Neuronal stem cell (in vitro differentiated cells): ENCODE results near the gene OTULIN.

Experiments used
- DNase-seq: peaks from one replicate; pipeline ENCODE4 v3.0.0-alpha.2; 2013; ENCODE audit warnings: low spot score
- H2AFZ ChIP-seq: one replicate; pipeline ENCODE4 v1.6.1; 2013; ENCODE audit warnings: mild to moderate bottlenecking, low read length, inconsistent platforms
- H2AK5ac ChIP-seq: 2 replicates; pipeline ENCODE4 v1.6.1; 2013; ENCODE audit warnings: low read depth, mild to moderate bottlenecking, inconsistent platforms, low read length, moderate library complexity, mixed read lengths
- H2BK120ac ChIP-seq: 2 replicates; pipeline ENCODE4 v1.6.1; 2013; ENCODE audit warnings: low read depth, mild to moderate bottlenecking, inconsistent platforms, low read length, moderate library complexity, mixed read lengths
- H2BK12ac ChIP-seq: one replicate; pipeline ENCODE4 v1.6.1; 2013; ENCODE audit warnings: low read length, inconsistent platforms
- H2BK15ac ChIP-seq: 2 replicates; pipeline ENCODE4 v1.6.1; 2013; ENCODE audit warnings: mild to moderate bottlenecking, low read length, inconsistent platforms, mixed read lengths
- H2BK5ac ChIP-seq: one replicate; pipeline ENCODE4 v1.6.1; 2013; ENCODE audit warnings: inconsistent platforms, mild to moderate bottlenecking, low read length, moderate library complexity
- H3K14ac ChIP-seq: one replicate; pipeline ENCODE4 v1.6.1; 2013; ENCODE audit warnings: low read length, inconsistent platforms
- H3K18ac ChIP-seq: 2 replicates; pipeline ENCODE4 v1.6.1; 2013; ENCODE audit warnings: low read length, inconsistent platforms
- H3K23ac ChIP-seq: 2 replicates; pipeline ENCODE4 v1.6.1; 2013; ENCODE audit warnings: low read depth, mild to moderate bottlenecking, mixed read lengths, low read length, inconsistent platforms; ENCODE audit not compliant: poor library complexity
- H3K27ac ChIP-seq: replicated peaks from 3 replicates; pipeline ENCODE4 v1.5.1; 2013; ENCODE audit warnings: low read length, inconsistent platforms
- H3K27me3 ChIP-seq, 3 experiments: 2 replicates each; pipeline ENCODE4 v1.6.1; 2013; ENCODE audit warnings: low read length in 3 of 3, mild to moderate bottlenecking in 2 of 3, inconsistent platforms in 1 of 3, low read depth in 1 of 3, mixed read lengths in 1 of 3, moderate library complexity in 1 of 3; ENCODE audit not compliant: control insufficient read depth in 3 of 3, insufficient read depth in 3 of 3
- H3K36me3 ChIP-seq, 2 donors: replicated peaks in 1 of 2; 2 replicates each; pipeline ENCODE4 v1.6.1; 2013; ENCODE audit warnings: low read length in 2 of 2; ENCODE audit not compliant: control insufficient read depth in 2 of 2, insufficient read depth in 2 of 2
- H3K4ac ChIP-seq: 2 replicates; pipeline ENCODE4 v1.6.1; 2013; ENCODE audit warnings: inconsistent platforms, mild to moderate bottlenecking, low read length, moderate library complexity
- H3K4me1 ChIP-seq, 2 donors: 1 replicate in 1 of 2; 2 replicates in 1 of 2; pipeline ENCODE4 v1.6.1; 2013; ENCODE audit warnings: low read length in 2 of 2, low read depth in 1 of 2; ENCODE audit not compliant: control insufficient read depth in 2 of 2, insufficient read depth in 1 of 2
- H3K4me2 ChIP-seq: one replicate; pipeline ENCODE4 v1.6.1; 2013; ENCODE audit warnings: mild to moderate bottlenecking, low read length, inconsistent platforms; ENCODE audit not compliant: insufficient read depth, poor library complexity, severe bottlenecking
- H3K4me3 ChIP-seq, 2 donors: 2 replicates each; pipeline ENCODE4 v1.5.1; 2013; ENCODE audit warnings: low read length in 2 of 2, mild to moderate bottlenecking in 2 of 2, inconsistent platforms in 1 of 2, moderate library complexity in 1 of 2
- H3K79me1 ChIP-seq: one replicate; pipeline ENCODE4 v1.6.1; 2013; ENCODE audit warnings: low read depth, mild to moderate bottlenecking, inconsistent platforms, low read length, moderate library complexity
- H3K9ac ChIP-seq: one replicate; pipeline ENCODE4 v1.6.1; 2013; ENCODE audit warnings: mild to moderate bottlenecking, low read depth, low read length, inconsistent platforms; ENCODE audit not compliant: poor library complexity
- H3K9me3 ChIP-seq, 2 donors: replicated peaks in 1 of 2; 2 replicates each; pipeline versions ENCODE3 to v1.6.1; 2013; ENCODE audit warnings: low read length in 2 of 2, mild to moderate bottlenecking in 2 of 2, inconsistent platforms in 1 of 2, low read depth in 1 of 2, mixed read lengths in 1 of 2, moderate library complexity in 1 of 2; ENCODE audit not compliant: control insufficient read depth in 2 of 2, insufficient read depth in 1 of 2
- H4K8ac ChIP-seq: one replicate; pipeline ENCODE4 v1.6.1; 2013; ENCODE audit warnings: low read depth, mild to moderate bottlenecking, inconsistent platforms, low read length, moderate library complexity
- H4K91ac ChIP-seq: one replicate; pipeline ENCODE4 v1.6.1; 2013; ENCODE audit warnings: low read length, low read depth, mild to moderate bottlenecking, inconsistent platforms; ENCODE audit not compliant: poor library complexity
- WGBS, 2 donors: extraction: QIAGEN DNeasy Blood & Tissue Kit; methylation state at CpG; one replicate each; pipeline ENCODE4 v1.1.7; 2013; ENCODE audit warnings: missing lambda C conversion rate in 2 of 2, mixed read lengths in 1 of 2; ENCODE audit not compliant: insufficient read length in 2 of 2, insufficient replicate concordance in 1 of 2; ENCODE audit errors: extremely low coverage in 2 of 2; 5-methylcytosine and 5-hydroxymethylcytosine counted together

The OTULIN gene

DNA sequence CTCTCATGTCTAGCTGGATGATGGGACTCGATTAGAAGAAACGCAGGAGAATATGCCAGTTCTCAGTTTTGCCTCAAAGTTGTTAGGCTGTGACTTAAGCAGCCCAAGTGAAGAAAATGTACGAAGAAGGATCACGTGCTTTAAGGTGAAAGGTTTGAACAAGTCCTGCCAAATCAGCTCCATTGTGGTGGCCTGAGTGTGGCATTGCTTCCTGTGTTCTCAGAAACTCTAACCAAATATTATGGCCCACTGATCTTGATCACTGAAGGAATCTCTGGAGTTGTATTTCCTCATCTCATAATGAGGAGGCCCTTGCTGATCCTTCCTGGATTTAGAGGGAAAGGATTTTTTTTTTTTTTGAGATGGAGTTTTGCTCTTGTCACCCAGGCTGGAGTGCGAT lies 44.0 kb downstream of the OTULIN start:
- Histone ChIP-seq H2AFZ (no peak overlapping the region), H3K4ac (no peak overlapping the region), H3K14ac (no peak overlapping the region), H2BK120ac (no peak overlapping the region), H3K4me1 (no peaks in the 10 kb centered on the region), H3K4me2 (no peak overlapping the region), H2BK5ac (no peak overlapping the region), H3K4me3 (no peak overlapping the region), H3K27me3 (no peaks in the 10 kb centered on the region), H2BK15ac (no peak overlapping the region), H2AK5ac (no peak overlapping the region), H3K9me3 (peaks cover 5 to 14% of the 10 kb centered on the region in 2 donors), H4K8ac (no peak overlapping the region), H2BK12ac (no peak overlapping the region), H4K91ac (no peak overlapping the region), H3K27ac (no peak overlapping the region), H3K23ac (no peak overlapping the region), H3K79me1 (no peaks in the 10 kb centered on the region), H3K9ac (no peak overlapping the region), H3K18ac (no peak overlapping the region), H3K36me3 (peaks cover 31 to 87% of the 10 kb centered on the region in 2 donors)
- WGBS, 2 donors, result no CpG with 5 or more reads among the region's 5 CpGs
- DNase-seq, result no peak

DNA sequence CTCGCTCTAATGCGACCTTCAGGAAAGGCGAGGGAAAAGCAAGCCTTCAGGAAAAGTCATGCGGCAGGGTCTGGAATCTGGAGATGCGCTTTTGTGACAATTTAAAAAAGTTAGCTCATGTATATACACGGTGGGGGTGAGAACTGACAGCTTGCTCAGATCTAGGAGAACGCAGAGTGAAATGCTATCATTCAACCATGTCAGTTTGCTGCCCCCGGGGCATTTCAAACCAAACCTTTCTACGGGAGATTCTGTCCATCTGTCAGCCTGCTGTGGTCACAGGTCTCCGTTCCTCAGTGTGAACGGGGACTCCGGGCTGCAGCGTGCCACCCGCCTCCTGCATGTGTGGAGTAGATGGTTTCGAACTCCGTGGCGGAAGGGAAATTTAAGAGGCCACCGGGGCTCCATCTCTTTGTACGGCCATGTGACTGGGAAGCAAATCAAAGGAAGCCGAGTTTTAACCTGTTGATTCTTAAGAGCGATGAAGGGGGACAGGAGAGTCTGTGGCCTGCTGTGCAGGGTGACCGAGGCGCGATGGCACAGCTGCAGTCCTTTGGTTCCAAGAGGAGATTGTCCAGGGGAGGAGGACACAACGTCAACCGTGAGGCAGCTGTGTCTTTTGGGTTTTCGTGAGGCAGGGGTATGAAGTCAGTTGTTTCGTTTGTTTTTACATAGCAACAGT lies 45.9 kb downstream of the OTULIN start:
- Histone ChIP-seq H2AK5ac (no peak overlapping the region), H4K8ac (no peak overlapping the region), H3K36me3 (peaks cover 34 to 91% of the 10 kb centered on the region in 2 donors), H2AFZ (no peak overlapping the region), H3K4me3 (no peak overlapping the region), H3K23ac (no peak overlapping the region), H2BK120ac (no peak overlapping the region), H3K9me3 (peaks cover 5 to 17% of the 10 kb centered on the region in 2 donors), H3K4ac (no peak overlapping the region), H3K27ac (no peak overlapping the region), H3K14ac (no peak overlapping the region), H2BK15ac (no peak overlapping the region), H3K4me2 (no peak overlapping the region), H3K4me1 (no peaks in the 10 kb centered on the region), H3K18ac (no peak overlapping the region), H3K9ac (no peak overlapping the region), H4K91ac (no peak overlapping the region), H2BK5ac (no peak overlapping the region), H2BK12ac (no peak overlapping the region), H3K79me1 (no peaks in the 10 kb centered on the region), H3K27me3 (no peaks in the 10 kb centered on the region)
- DNase-seq, result no peak
- WGBS, 2 donors, result no CpG with 5 or more reads among the region's 28 CpGs

DNA sequence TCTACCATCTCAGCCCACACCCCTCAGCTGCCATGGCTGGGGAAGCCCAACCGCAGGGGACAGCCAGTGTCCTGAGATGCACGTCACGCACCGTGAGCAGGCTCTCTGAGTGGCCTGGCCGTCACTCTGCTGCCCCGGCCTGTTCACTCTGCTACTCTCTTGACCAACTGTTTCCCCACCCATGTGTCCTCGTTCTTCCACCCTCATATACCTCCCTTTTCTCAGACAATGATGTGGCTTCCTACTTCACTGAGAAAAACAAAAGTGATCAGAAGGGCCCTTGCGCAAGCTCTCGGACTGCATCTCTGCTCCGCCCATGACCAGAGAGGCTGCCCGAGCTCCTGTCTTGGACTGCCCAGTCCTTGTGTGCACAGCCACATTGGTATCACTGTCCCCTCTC lies 47.6 kb downstream of the OTULIN start:
- Histone ChIP-seq H4K8ac (no peak overlapping the region), H3K23ac (no peak overlapping the region), H3K4me1 (no peaks in the 10 kb centered on the region), H3K9me3 (peaks cover 5 to 18% of the 10 kb centered on the region in 2 donors), H3K9ac (no peak overlapping the region), H3K27me3 (no peaks in the 10 kb centered on the region), H3K14ac (no peak overlapping the region), H3K27ac (no peak overlapping the region), H4K91ac (no peak overlapping the region), H2BK15ac (no peak overlapping the region), H2BK12ac (no peak overlapping the region), H3K4ac (no peak overlapping the region), H3K18ac (peak overlapping the region; percentile 67), H3K79me1 (no peaks in the 10 kb centered on the region), H3K4me2 (no peak overlapping the region), H2AFZ (no peak overlapping the region), H3K4me3 (no peak overlapping the region), H2BK120ac (no peak overlapping the region), H3K36me3 (peaks cover 30 to 93% of the 10 kb centered on the region in 2 donors), H2AK5ac (no peak overlapping the region), H2BK5ac (no peak overlapping the region)
- no CpG with 5 or more reads among the region's 11 CpGs for WGBS, 2 donors
- no peak for DNase-seq

DNA sequence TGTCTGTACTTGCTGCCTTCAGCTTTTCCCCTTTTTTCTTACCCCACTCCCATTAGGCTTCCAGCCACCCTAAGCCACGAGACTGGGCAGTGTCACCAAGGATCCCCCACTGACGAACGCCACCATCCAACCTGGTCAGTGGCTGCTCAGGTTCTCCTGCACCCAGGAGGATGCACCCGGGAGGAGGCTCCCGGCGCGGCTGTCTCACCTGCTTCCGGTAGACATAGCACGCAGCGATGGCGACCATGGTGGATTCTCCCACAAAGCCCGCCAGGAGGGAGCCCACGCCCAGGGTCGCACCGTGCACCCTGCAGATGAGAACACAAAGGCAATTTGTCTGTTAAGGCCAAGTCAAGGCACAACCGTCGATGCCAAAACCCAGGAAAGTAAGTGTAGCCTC lies 48.1 kb downstream of the OTULIN start:
- peaks cover 30 to 89% of the 10 kb centered on the region in 2 donors for H3K36me3 ChIP-seq
- no peak for DNase-seq

More for the DNA sequence above, 48.1 kb downstream of the OTULIN start:
- Histone ChIP-seq H3K14ac (no peak overlapping the region), H2AK5ac (no peak overlapping the region), H2BK120ac (no peak overlapping the region), H3K79me1 (no peaks in the 10 kb centered on the region), H3K4ac (no peak overlapping the region), H3K4me2 (no peak overlapping the region), H3K27me3 (no peaks in the 10 kb centered on the region), H3K9ac (no peak overlapping the region), H4K8ac (no peak overlapping the region), H2BK5ac (no peak overlapping the region), H3K4me3 (no peak overlapping the region), H2AFZ (no peak overlapping the region), H3K4me1 (no peaks in the 10 kb centered on the region), H2BK15ac (no peak overlapping the region), H3K18ac (no peak overlapping the region), H3K27ac (no peak overlapping the region), H3K23ac (peak overlapping the region; percentile 5), H3K9me3 (peaks cover 5 to 18% of the 10 kb centered on the region in 2 donors), H4K91ac (no peak overlapping the region), H2BK12ac (no peak overlapping the region)
- WGBS, 2 donors, result no CpG with 5 or more reads among the region's 17 CpGs
